ENCODE data around the gene PRUNE2.

The PRUNE2 gene

GRCh38 chr9:76808636-76809035 lies 97.3 kb downstream of the PRUNE2 start:
- H3K4me3 ChIP-seq (ENCODE audit: low read length): no peak overlapping the region
- H3K79me2 ChIP-seq (ENCODE audit: control insufficient read depth, low read length): no peaks in the 10 kb centered on the region
- H4K20me1 ChIP-seq (ENCODE audit: control insufficient read depth, insufficient read depth, low read depth, low read length): no peaks in the 10 kb centered on the region
- no peaks in the 10 kb centered on the region for H3K36me3 ChIP-seq (ENCODE audit: control insufficient read depth, low read length)
- no peaks in the 10 kb centered on the region for H3F3A ChIP-seq (ENCODE audit: control insufficient read depth, insufficient read depth)
- 0 out of 2 replicates have a peak, but pooled peaks cover 2% of the 10 kb centered on the region for H3K27me3 ChIP-seq (ENCODE audit: control insufficient read depth, low read length)
- no peaks in the 10 kb centered on the region for H3K9me2 ChIP-seq (replicated peaks; ENCODE audit: control insufficient read depth, low read length)
- no peak overlapping the region for H3K4me2 ChIP-seq (ENCODE audit: low read length)
- H3K27ac ChIP-seq (ENCODE audit: low read depth, low read length): no peak overlapping the region
- H3K9me3 ChIP-seq (ENCODE audit: control insufficient read depth, insufficient read depth, low read length): no peaks in the 10 kb centered on the region
- TF ChIP-seq CTCF (IDR thresholded peaks at IDR 0.05; ENCODE audit: low read depth, low read length, poor library complexity, severe bottlenecking) (no peak), EZH2phosphoT487 (IDR thresholded peaks at IDR 0.05; ENCODE audit: borderline replicate concordance, low read length) (no peak)
- H3K4me1 ChIP-seq (ENCODE audit: control insufficient read depth, low read length): no peaks in the 10 kb centered on the region

- no peak for TF ChIP-seq EZH2phosphoT487 (IDR thresholded peaks at IDR 0.05; ENCODE audit: borderline replicate concordance, low read length)
- TF ChIP-seq CTCF (IDR thresholded peaks at IDR 0.05; ENCODE audit: low read depth, low read length, poor library complexity, severe bottlenecking): no peak
- Histone ChIP-seq H3K4me2 (ENCODE audit: low read length) (no peak overlapping the region), H3K79me2 (ENCODE audit: control insufficient read depth, low read length) (no peaks in the 10 kb centered on the region), H3K4me3 (ENCODE audit: low read length) (no peak overlapping the region), H3K27me3 (ENCODE audit: control insufficient read depth, low read length) (no peaks in the 10 kb centered on the region; the same call in none of the 2 replicates), H3F3A (ENCODE audit: control insufficient read depth, insufficient read depth) (no peaks in the 10 kb centered on the region), H3K36me3 (ENCODE audit: control insufficient read depth, low read length) (no peaks in the 10 kb centered on the region), H3K4me1 (ENCODE audit: control insufficient read depth, low read length) (no peaks in the 10 kb centered on the region), H3K27ac (ENCODE audit: low read depth, low read length) (no peak overlapping the region), H3K9me2 (replicated peaks; ENCODE audit: control insufficient read depth, low read length) (no peaks in the 10 kb centered on the region), H4K20me1 (ENCODE audit: control insufficient read depth, insufficient read depth, low read depth, low read length) (no peaks in the 10 kb centered on the region), H3K9me3 (ENCODE audit: control insufficient read depth, insufficient read depth, low read length) (no peaks in the 10 kb centered on the region)
Observed at GRCh38 chr9:76803762-76804161, 102.2 kb downstream of the PRUNE2 start.

- no peaks in the 10 kb centered on the region for H3K9me3 ChIP-seq (ENCODE audit: control insufficient read depth, insufficient read depth, low read length)
- no peak overlapping the region for H3K4me2 ChIP-seq (ENCODE audit: low read length)
- no peak overlapping the region for H3K27ac ChIP-seq (ENCODE audit: low read depth, low read length)
- H3K4me1 ChIP-seq (ENCODE audit: control insufficient read depth, low read length): no peaks in the 10 kb centered on the region
- no peaks in the 10 kb centered on the region for H3K79me2 ChIP-seq (ENCODE audit: control insufficient read depth, low read length)
- no peak overlapping the region for H3K4me3 ChIP-seq (ENCODE audit: low read length)
- TF ChIP-seq CTCF (IDR thresholded peaks at IDR 0.05; ENCODE audit: low read depth, low read length, poor library complexity, severe bottlenecking) (no peak), EZH2phosphoT487 (IDR thresholded peaks at IDR 0.05; ENCODE audit: borderline replicate concordance, low read length) (no peak)
- H4K20me1 ChIP-seq (ENCODE audit: control insufficient read depth, insufficient read depth, low read depth, low read length): no peaks in the 10 kb centered on the region
- no peaks in the 10 kb centered on the region for H3K9me2 ChIP-seq (replicated peaks; ENCODE audit: control insufficient read depth, low read length)
- no peaks in the 10 kb centered on the region for H3K36me3 ChIP-seq (ENCODE audit: control insufficient read depth, low read length)
- peaks cover 3% of the 10 kb centered on the region for H3K27me3 ChIP-seq (ENCODE audit: control insufficient read depth, low read length)
- no peaks in the 10 kb centered on the region for H3F3A ChIP-seq (ENCODE audit: control insufficient read depth, insufficient read depth)
Observed at GRCh38 chr9:76803083-76803482, 102.8 kb downstream of the PRUNE2 start.

GRCh38 chr9:76800901-76801300 lies 105.0 kb downstream of the PRUNE2 start:
- H3K9me3 ChIP-seq (ENCODE audit: control insufficient read depth, insufficient read depth, low read length): no peaks in the 10 kb centered on the region
- H3K4me1 ChIP-seq (ENCODE audit: control insufficient read depth, low read length): no peaks in the 10 kb centered on the region
- H3K79me2 ChIP-seq (ENCODE audit: control insufficient read depth, low read length): no peaks in the 10 kb centered on the region
- no peaks in the 10 kb centered on the region for H3F3A ChIP-seq (ENCODE audit: control insufficient read depth, insufficient read depth)
- H3K36me3 ChIP-seq (ENCODE audit: control insufficient read depth, low read length): no peaks in the 10 kb centered on the region
- no peaks in the 10 kb centered on the region for H4K20me1 ChIP-seq (ENCODE audit: control insufficient read depth, insufficient read depth, low read depth, low read length)
- H3K27ac ChIP-seq (ENCODE audit: low read depth, low read length): no peak overlapping the region
- H3K9me2 ChIP-seq (replicated peaks; ENCODE audit: control insufficient read depth, low read length): no peaks in the 10 kb centered on the region
- H3K4me3 ChIP-seq (ENCODE audit: low read length): no peak overlapping the region
- peaks cover 3% of the 10 kb centered on the region for H3K27me3 ChIP-seq (ENCODE audit: control insufficient read depth, low read length)
- TF ChIP-seq CTCF (IDR thresholded peaks at IDR 0.05; ENCODE audit: low read depth, low read length, poor library complexity, severe bottlenecking) (no peak), EZH2phosphoT487 (IDR thresholded peaks at IDR 0.05; ENCODE audit: borderline replicate concordance, low read length) (no peak)
- no peak overlapping the region for H3K4me2 ChIP-seq (ENCODE audit: low read length)
